Prostate gland (tissue), 2 donors: ENCODE measurements around the gene COX5A. TPM values are rescaled to one million over a fixed set of nuclear protein-coding genes. Genes with fewer than 3 reads are reported as not detected.

Experiments used
- DNase-seq: peaks from one replicate; pipeline ENCODE4 v3.0.0-alpha.2; 2019; ENCODE audit warnings: low spot score
- H3K27ac ChIP-seq, 2 donors: fragments of 200-600 bp; sonication (generic); 2 replicates each; pipeline ENCODE4 v1.5.1; 2017 to 2019
- H3K27me3 ChIP-seq: fragments of 200-600 bp; sonication (generic); replicated peaks from 2 replicates; pipeline ENCODE4 v1.5.1; 2019; ENCODE audit not compliant: insufficient read depth
- H3K36me3 ChIP-seq, 2 donors: fragments of 200-600 bp; sonication (generic); 1 replicate in 1 of 2; 2 replicates in 1 of 2; pipeline versions ENCODE4 v1.5.1 to v1.8.1; 2017 to 2019
- H3K4me1 ChIP-seq: fragments of 200-600 bp; sonication (generic); replicated peaks from 2 replicates; pipeline ENCODE4 v1.5.1; 2019
- H3K4me3 ChIP-seq, 2 donors: fragments of 200-600 bp; sonication (generic); 2 replicates each; pipeline ENCODE4 v1.5.1; 2017 to 2019
- H3K9me3 ChIP-seq: fragments of 200-600 bp; sonication (generic); 2 replicates; pipeline ENCODE4 v1.5.1; 2017
- POLR2A ChIP-seq: fragments of 450-650 bp; IDR thresholded peaks from one replicate; pipeline ENCODE4 v1.6.1; 2016; ENCODE audit warnings: antibody characterized with exemption, mild to moderate bottlenecking
- POLR2AphosphoS5 ChIP-seq: sonication (generic); formaldehyde crosslinking; IDR thresholded peaks from one replicate; pipeline ENCODE4 v1.6.1; 2017; ENCODE audit warnings: antibody characterized with exemption
- WGBS: methylation state at CpG from one replicate; pipeline ENCODE4 v1.1.5; 2018; 5-methylcytosine and 5-hydroxymethylcytosine counted together
- intact Hi-C: fragments of 100-400 bp; cut with DNase I; formaldehyde crosslinking; loops from one replicate; pipeline ENCODE4 v1.14.2; 2022
- total RNA-seq, 2 donors: library from RNA; depleted of rRNA; stranded (reverse); fragments of >200 nt; gene quantifications; one replicate each; pipeline ENCODE4 v1.1.0, GENCODE V29; 2016
- TF ChIP-seq, protein P1 (sequence below), 4 experiments: fragments of 200-600 bp in 2 of 4; fragments of 450-650 bp in 2 of 4; sonication (generic) in 2 of 4; IDR thresholded peaks; 1 replicate in 3 of 4; 2 replicates in 1 of 4; pipeline ENCODE4 v1.5.1; 2016 to 2019; ENCODE audit warnings: antibody characterized with exemption in 4 of 4, mild to moderate bottlenecking in 2 of 4, moderate library complexity in 2 of 4

Gene COX5A
- total RNA-seq, 2 donors from 2014 or later = 93.3 to 171 TPM

DNA sequence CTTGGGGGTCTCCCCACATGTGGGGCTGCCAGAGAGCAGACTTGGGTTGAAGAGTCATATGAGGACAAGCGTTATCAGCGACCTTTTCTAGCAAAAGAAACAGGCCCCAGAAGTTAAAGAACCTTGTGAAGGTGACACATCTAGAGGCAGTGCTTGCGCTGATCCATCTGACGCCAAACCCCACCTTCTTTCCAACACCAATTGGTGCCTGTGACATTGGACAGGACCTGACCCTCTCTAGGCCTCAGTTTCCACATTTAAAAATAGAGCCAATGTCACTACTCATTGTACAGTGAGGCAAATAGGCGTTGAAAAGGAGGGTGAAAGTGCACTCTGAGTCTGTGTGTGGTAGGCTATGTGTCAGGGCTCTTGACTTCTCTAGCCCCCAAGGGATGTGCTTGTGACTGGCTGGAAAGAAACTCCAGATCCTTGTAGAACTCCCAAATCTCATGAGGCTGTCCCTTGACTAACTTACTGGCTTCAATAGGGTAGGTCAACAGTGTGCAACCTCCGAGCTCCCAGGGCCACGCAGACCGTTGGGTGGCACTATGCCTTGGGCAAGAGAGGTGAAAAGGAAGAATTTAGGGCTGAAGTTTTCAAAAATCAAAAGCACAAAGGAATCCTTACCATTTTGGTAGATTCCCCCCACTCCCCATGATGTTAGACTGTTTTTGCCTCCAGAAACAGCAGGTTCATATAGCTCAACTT, 30.6 kb downstream of the COX5A start:
- no peak for TF ChIP-seq POLR2AphosphoS5
- TF ChIP-seq POLR2A = no peak
- TF ChIP-seq, protein P1, sequence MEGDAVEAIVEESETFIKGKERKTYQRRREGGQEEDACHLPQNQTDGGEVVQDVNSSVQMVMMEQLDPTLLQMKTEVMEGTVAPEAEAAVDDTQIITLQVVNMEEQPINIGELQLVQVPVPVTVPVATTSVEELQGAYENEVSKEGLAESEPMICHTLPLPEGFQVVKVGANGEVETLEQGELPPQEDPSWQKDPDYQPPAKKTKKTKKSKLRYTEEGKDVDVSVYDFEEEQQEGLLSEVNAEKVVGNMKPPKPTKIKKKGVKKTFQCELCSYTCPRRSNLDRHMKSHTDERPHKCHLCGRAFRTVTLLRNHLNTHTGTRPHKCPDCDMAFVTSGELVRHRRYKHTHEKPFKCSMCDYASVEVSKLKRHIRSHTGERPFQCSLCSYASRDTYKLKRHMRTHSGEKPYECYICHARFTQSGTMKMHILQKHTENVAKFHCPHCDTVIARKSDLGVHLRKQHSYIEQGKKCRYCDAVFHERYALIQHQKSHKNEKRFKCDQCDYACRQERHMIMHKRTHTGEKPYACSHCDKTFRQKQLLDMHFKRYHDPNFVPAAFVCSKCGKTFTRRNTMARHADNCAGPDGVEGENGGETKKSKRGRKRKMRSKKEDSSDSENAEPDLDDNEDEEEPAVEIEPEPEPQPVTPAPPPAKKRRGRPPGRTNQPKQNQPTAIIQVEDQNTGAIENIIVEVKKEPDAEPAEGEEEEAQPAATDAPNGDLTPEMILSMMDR (IDR thresholded peaks at IDR 0.05) = no peak
- intact Hi-C loops = loop anchor here (5.0 kb wide), 1 partner anchor 65 kb away; the partner anchor contains the start of gene ULK3
- Histone ChIP-seq H3K4me3 (peak overlapping the region; percentile 76 to 97), H3K27me3 (no peaks in the 10 kb centered on the region), H3K36me3 (peaks cover 0 to 2% of the 10 kb centered on the region in 2 donors), H3K4me1 (no peaks in the 10 kb centered on the region), H3K27ac (peak overlapping the region; percentile 95 to 98), H3K9me3 (no peaks in the 10 kb centered on the region)
- DNase-seq = no peak
- WGBS = 41% methylated on average over 8 of the region's 8 CpGs

DNA sequence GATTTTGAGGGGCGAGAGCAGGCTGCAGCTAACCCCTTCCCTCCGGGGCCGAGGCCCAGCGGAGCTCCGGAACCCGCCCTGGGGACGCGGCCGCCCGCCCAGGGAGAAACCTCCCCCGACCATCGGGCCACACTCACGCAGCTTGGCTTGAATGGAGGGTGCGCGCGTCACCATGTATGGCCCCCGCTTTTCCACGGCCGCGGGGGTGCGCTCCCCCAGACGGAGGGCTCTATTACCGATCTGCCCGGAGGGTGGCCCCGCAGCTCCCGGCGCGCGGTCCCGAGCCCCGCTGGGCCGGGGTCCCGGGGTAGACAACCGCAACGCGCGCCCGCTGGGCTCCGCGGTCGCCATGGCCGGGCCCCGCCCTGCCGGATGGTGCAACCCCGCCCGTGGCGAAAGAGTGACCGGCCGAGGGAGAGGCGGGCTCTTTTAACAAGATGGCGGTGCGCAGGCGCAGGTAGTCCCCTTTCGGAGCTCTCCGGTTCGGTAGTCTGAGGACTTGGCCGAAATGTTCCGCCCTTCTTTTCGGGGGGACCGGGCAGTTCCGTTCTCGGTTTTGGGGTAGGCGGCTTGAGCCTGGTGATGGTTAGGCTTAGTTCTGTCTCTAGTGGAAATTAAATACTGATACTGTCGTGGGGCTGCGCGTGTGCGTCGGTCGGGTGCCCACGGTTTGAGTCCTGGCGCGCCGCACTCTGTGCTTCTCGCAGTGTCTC, 31.3 kb downstream of the COX5A start, which contains the start of gene FAM219B:
FAM219B (minus strand) TSS at position 402 of the 713 bp plus-strand sequence; CDS start at position 351, 51 bp downstream.
- under 1% methylated on average over 70 of the region's 74 CpGs for WGBS
- H3K36me3 ChIP-seq = peaks cover 0 to 3% of the 10 kb centered on the region in 2 donors
- H3K4me3 ChIP-seq = peak within 1 kb of the TSS; percentile 76 to 97
- no peaks in the 10 kb centered on the region for H3K9me3 ChIP-seq
- no peaks in the 10 kb centered on the region for H3K27me3 ChIP-seq
- H3K27ac ChIP-seq = peak within 1 kb of the TSS; percentile 95 to 98
- intact Hi-C loops = loop anchor here (5.0 kb wide), 1 partner anchor 64 kb away; the partner anchor contains the start of gene ULK3
- DNase-seq = peak; percentile 92
- peaks cover 5% of the 10 kb centered on the region for H3K4me1 ChIP-seq
- TF ChIP-seq POLR2AphosphoS5 = peak; percentile 91
- TF ChIP-seq, protein P1 (IDR thresholded peaks at IDR 0.05) = no peak
- peak; percentile 92 for TF ChIP-seq POLR2A

DNA sequence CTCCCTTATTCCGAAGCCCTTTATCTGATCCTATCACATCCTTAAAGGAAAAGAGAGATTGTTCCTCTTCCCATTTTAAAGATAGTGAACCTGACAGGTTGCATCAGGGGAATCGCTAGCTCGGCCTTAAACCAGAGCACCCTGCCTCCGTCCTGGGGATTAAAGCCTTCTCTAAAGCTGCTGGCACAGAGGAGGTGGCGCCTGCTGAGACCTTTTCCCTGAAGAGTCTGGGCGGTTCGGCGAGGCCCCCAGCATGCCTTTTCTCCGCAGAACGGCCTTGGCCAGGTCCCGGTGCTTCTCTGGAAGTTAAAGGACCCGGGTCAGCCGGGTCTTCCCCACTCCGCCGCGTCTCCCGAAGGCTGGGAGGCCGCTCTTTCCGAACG, 31.8 kb downstream of the COX5A start:
- intact Hi-C loops = loop anchor here (5.0 kb wide), 1 partner anchor 64 kb away; the partner anchor contains the start of gene ULK3
- Histone ChIP-seq H3K36me3 (peaks cover 0 to 3% of the 10 kb centered on the region in 2 donors), H3K9me3 (no peaks in the 10 kb centered on the region), H3K27ac (peak overlapping the region; percentile 95 to 98), H3K27me3 (no peaks in the 10 kb centered on the region), H3K4me3 (peak overlapping the region; percentile 76 to 97), H3K4me1 (peaks cover 5% of the 10 kb centered on the region)
- no peak for TF ChIP-seq POLR2AphosphoS5
- TF ChIP-seq, protein P1 (IDR thresholded peaks at IDR 0.05) = no peak
- peak; percentile 11 for TF ChIP-seq POLR2A
- 0% methylated on average over 20 of the region's 20 CpGs for WGBS
- peak; percentile 11 for DNase-seq

DNA sequence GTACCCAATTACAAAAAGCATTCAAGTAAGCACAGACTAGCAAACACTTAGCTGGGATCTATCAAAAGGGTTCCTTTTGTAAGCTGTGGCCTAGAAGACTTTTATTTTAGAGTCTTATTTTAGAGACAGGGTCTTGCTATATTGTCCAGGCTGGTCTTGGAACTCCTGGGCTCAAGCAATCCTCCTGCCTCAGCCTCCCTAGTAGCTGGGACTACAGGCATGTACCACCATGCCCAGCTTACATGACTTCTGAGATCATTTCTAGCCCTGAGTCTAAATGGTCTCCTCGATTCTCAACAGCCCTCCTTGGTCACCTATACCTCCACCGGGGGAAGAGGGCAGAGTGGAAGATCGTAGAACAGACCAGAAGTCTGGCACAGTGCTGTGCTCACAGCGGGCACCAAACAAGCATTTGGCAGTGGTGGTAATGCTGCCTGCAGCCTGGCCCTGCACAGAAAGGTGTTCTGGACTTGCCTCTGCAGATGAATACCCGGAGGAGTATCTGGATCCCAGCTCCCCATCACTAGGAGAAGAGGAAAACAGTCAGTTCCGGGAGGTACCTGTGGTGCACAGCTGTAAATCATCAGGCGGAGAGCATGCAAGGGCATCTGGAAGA, 33.6 kb downstream of the COX5A start:
- 82% methylated on average over 7 of the region's 7 CpGs for WGBS
- intact Hi-C loops = no loop called here
- H3K36me3 ChIP-seq = peaks cover 0 to 3% of the 10 kb centered on the region in 2 donors

More for the DNA sequence above, 33.6 kb downstream of the COX5A start:
- DNase-seq = no peak
- no peaks in the 10 kb centered on the region for H3K9me3 ChIP-seq
- no peaks in the 10 kb centered on the region for H3K27me3 ChIP-seq
- peak overlapping the region in 1 of 2 donors; percentile 95 for H3K27ac ChIP-seq
- peaks cover 5% of the 10 kb centered on the region for H3K4me1 ChIP-seq
- no peak for TF ChIP-seq POLR2AphosphoS5
- TF ChIP-seq POLR2A = no peak
- TF ChIP-seq, protein P1 (IDR thresholded peaks at IDR 0.05) = no peak
- H3K4me3 ChIP-seq = no peak overlapping the region
